Measurements from ENCODE around the gene IGSF22.

Gene IGSF22

GRCh38 chr11:18749681-18750319 lies 23.8 kb upstream of the IGSF22 start:
- TF ChIP-seq CTCF (IDR thresholded peaks at IDR 0.05; ENCODE audit: insufficient read depth, low read depth, low read length, missing control alignments) = no peak
- no peak overlapping the region for H3K4me3 ChIP-seq (ENCODE audit: low read length)
- peak; percentile 73 for DNase-seq (ENCODE audit: low read depth)

GRCh38 chr11:18748766-18749365 lies 22.9 kb upstream of the IGSF22 start:
- no peak overlapping the region for H3K4me3 ChIP-seq (ENCODE audit: low read length)
- no peak for TF ChIP-seq CTCF (IDR thresholded peaks at IDR 0.05; ENCODE audit: insufficient read depth, low read depth, low read length, missing control alignments)
- DNase-seq (ENCODE audit: low read depth) = peak; percentile 39

- no peak for TF ChIP-seq CTCF (IDR thresholded peaks at IDR 0.05; ENCODE audit: insufficient read depth, low read depth, low read length, missing control alignments)
- no peak for DNase-seq (ENCODE audit: low read depth)
- H3K4me3 ChIP-seq (ENCODE audit: low read length) = no peak overlapping the region
Measured at GRCh38 chr11:18745251-18745650, 19.3 kb upstream of the IGSF22 start.

GRCh38 chr11:18743900-18744514 lies 18.0 kb upstream of the IGSF22 start:
- TF ChIP-seq CTCF (IDR thresholded peaks at IDR 0.05; ENCODE audit: insufficient read depth, low read depth, low read length, missing control alignments) = no peak
- no peak for DNase-seq (ENCODE audit: low read depth)
- no peak overlapping the region for H3K4me3 ChIP-seq (ENCODE audit: low read length)

DNA sequence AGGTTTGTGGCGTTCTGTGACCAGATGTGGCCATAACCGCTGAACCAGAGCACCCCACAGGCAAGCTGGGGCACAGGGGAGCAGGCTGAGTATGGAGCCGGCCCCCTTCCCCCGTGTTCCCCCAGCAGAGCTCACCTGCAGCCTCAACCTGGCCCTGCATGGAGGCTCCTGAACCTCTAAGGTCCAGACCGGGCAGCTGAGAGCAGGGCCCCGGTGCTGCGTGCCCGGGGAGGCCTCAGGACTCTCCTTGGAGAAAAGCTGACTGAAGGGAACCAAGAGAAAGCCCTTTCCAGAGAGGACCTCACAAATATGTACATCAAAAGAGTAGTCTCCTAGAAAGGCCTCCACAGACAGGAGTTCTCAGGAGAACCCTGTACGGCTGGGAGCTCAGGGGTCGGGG lies 17.4 kb upstream of the IGSF22 start:
- DNase-seq (ENCODE audit: low read depth) = no peak
- H3K4me3 ChIP-seq (ENCODE audit: low read length) = no peak overlapping the region
- no peak for TF ChIP-seq CTCF (IDR thresholded peaks at IDR 0.05; ENCODE audit: insufficient read depth, low read depth, low read length, missing control alignments)

- DNase-seq (ENCODE audit: low read depth) = no peak
- no peak for TF ChIP-seq CTCF (IDR thresholded peaks at IDR 0.05; ENCODE audit: insufficient read depth, low read depth, low read length, missing control alignments)
- H3K4me3 ChIP-seq (ENCODE audit: low read length) = no peak overlapping the region
Measured at GRCh38 chr11:18741783-18742182, 15.8 kb upstream of the IGSF22 start.

Measured in epithelial cell of esophagus (primary cell).